Measurements from ENCODE around the gene KCTD2.

KCTD2 gene

DNA sequence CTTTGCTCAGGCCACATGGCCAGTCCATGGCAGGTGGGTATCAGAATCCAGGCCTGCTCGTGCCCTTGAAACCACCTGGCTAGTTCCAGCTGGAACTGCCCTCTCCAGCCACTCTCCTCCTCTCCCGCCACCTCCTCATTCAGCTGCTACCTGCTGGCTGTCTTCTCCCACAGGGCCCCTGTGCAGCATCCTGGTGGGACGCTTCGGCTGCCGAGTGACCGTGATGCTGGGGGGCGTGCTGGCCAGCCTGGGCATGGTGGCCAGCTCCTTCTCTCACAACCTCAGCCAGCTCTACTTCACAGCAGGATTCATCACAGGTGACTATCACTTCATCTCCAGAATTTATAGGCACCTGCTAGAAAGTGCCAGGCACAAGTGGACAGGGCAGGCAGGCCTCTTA is 50.8 kb downstream of the KCTD2 start:
- Histone ChIP-seq H3K27me3 (ENCODE audit: control insufficient read depth in 1 of 2, insufficient read depth in 2 of 2, low read length in 2 of 2) (no peaks in the 10 kb centered on the region), H3K4me3 (ENCODE audit: low read depth in 1 of 2, low read length in 2 of 2) (no peak overlapping the region), H3K9me3 (ENCODE audit: control insufficient read depth in 1 of 2, low read length in 2 of 2) (no peaks in the 10 kb centered on the region), H3K27ac (ENCODE audit: low read depth, low read length) (no peak overlapping the region), H3K36me3 (ENCODE audit: control insufficient read depth in 1 of 2, insufficient read depth in 2 of 2, low read length in 2 of 2) (peaks cover 0 to 29% of the 10 kb centered on the region in 2 donors), H3K9ac (ENCODE audit: low read depth in 1 of 2, low read length in 2 of 2) (no peak overlapping the region), H3K4me1 (ENCODE audit: control insufficient read depth in 1 of 2, insufficient read depth in 2 of 2, low read length in 2 of 2) (peaks cover 14 to 26% of the 10 kb centered on the region in 2 donors)

DNA sequence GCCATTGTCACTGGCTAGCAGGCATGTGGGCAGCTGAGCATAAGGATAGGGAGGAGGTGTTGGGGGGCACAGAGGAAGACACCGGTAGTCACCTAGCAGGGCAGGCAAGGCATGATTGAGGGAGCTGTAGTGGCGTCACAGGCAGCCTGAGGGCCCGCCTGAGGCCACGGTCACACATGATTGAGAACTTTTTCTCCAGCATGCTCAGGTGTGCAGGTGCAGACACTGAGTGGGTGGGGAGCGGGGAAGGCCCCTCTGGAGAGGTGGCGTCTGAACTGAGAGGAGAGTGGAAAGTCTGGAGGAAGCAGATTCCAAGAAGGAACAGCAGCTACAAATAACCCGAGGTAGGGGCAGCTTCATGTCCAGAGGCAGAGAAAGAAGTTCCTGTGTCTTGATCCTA is 51.8 kb downstream of the KCTD2 start:
- Histone ChIP-seq H3K27ac (ENCODE audit: low read depth, low read length) (no peak overlapping the region), H3K4me1 (ENCODE audit: control insufficient read depth in 1 of 2, insufficient read depth in 2 of 2, low read length in 2 of 2) (peaks cover 4 to 17% of the 10 kb centered on the region in 2 donors), H3K27me3 (ENCODE audit: control insufficient read depth in 1 of 2, insufficient read depth in 2 of 2, low read length in 2 of 2) (no peaks in the 10 kb centered on the region), H3K36me3 (ENCODE audit: control insufficient read depth in 1 of 2, insufficient read depth in 2 of 2, low read length in 2 of 2) (peaks cover 0 to 31% of the 10 kb centered on the region in 2 donors), H3K9me3 (ENCODE audit: control insufficient read depth in 1 of 2, low read length in 2 of 2) (no peaks in the 10 kb centered on the region), H3K4me3 (ENCODE audit: low read depth in 1 of 2, low read length in 2 of 2) (no peak overlapping the region), H3K9ac (ENCODE audit: low read depth in 1 of 2, low read length in 2 of 2) (no peak overlapping the region)

DNA sequence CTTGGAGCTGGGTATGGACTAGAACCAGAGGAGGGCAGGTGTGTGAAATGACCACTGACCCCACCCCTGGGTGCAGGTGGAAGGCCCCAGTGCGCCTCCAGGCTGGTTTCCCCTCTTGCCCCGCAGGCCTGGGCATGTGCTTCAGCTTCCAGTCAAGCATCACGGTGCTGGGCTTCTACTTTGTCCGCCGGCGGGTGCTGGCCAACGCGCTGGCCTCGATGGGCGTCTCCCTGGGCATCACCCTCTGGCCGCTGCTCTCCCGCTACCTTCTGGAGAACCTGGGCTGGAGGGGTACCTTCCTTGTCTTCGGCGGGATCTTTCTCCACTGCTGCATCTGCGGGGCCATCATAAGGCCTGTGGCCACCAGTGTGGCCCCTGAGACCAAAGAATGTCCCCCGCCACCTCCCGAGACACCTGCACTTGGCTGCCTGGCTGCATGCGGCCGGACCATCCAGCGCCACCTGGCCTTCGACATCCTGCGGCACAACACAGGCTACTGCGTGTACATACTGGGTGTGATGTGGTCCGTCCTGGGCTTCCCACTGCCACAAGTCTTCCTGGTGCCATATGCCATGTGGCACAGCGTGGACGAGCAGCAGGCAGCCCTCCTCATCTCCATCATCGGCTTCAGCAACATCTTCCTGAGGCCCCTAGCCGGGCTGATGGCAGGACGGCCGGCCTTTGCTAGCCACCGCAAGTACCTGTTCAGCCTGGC is 53.0 kb downstream of the KCTD2 start:
- Histone ChIP-seq H3K9ac (ENCODE audit: low read depth in 1 of 2, low read length in 2 of 2) (no peak overlapping the region), H3K36me3 (ENCODE audit: control insufficient read depth in 1 of 2, insufficient read depth in 2 of 2, low read length in 2 of 2) (peaks cover 0 to 34% of the 10 kb centered on the region in 2 donors), H3K4me3 (ENCODE audit: low read depth in 1 of 2, low read length in 2 of 2) (no peak overlapping the region), H3K4me1 (ENCODE audit: control insufficient read depth in 1 of 2, insufficient read depth in 2 of 2, low read length in 2 of 2) (peaks cover 0 to 8% of the 10 kb centered on the region in 2 donors), H3K27me3 (ENCODE audit: control insufficient read depth in 1 of 2, insufficient read depth in 2 of 2, low read length in 2 of 2) (no peaks in the 10 kb centered on the region), H3K9me3 (ENCODE audit: control insufficient read depth in 1 of 2, low read length in 2 of 2) (no peaks in the 10 kb centered on the region), H3K27ac (ENCODE audit: low read depth, low read length) (no peak overlapping the region)

DNA sequence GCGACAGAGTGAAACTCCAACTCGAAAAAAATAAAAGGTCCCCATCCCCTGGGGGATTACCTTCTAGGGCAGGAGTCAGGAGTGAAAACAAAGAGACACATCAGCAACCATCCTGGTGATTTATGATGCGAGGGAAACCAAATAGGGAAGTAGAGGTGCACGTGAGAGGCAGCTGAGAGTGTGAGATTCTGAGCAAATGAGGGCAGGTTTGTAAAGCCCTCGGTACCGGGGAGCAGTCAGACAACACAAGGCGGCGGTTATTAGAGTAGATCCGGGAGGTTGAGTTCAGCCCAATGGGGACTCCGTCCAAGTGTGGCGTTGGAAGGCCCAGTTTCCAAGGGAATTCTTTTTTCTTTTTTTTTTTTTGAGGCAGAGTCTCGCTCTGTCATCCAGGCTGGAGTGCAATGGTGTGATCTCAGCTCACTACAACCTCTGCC is 55.4 kb downstream of the KCTD2 start:
- Histone ChIP-seq H3K4me3 (ENCODE audit: low read depth in 1 of 2, low read length in 2 of 2) (no peak overlapping the region), H3K27me3 (ENCODE audit: control insufficient read depth in 1 of 2, insufficient read depth in 2 of 2, low read length in 2 of 2) (no peaks in the 10 kb centered on the region), H3K9me3 (ENCODE audit: control insufficient read depth in 1 of 2, low read length in 2 of 2) (no peaks in the 10 kb centered on the region), H3K27ac (ENCODE audit: low read depth, low read length) (no peak overlapping the region), H3K36me3 (ENCODE audit: control insufficient read depth in 1 of 2, insufficient read depth in 2 of 2, low read length in 2 of 2) (peaks cover 0 to 37% of the 10 kb centered on the region in 2 donors), H3K9ac (ENCODE audit: low read depth in 1 of 2, low read length in 2 of 2) (no peak overlapping the region), H3K4me1 (ENCODE audit: control insufficient read depth in 1 of 2, insufficient read depth in 2 of 2, low read length in 2 of 2) (no peaks in the 10 kb centered on the region)

DNA sequence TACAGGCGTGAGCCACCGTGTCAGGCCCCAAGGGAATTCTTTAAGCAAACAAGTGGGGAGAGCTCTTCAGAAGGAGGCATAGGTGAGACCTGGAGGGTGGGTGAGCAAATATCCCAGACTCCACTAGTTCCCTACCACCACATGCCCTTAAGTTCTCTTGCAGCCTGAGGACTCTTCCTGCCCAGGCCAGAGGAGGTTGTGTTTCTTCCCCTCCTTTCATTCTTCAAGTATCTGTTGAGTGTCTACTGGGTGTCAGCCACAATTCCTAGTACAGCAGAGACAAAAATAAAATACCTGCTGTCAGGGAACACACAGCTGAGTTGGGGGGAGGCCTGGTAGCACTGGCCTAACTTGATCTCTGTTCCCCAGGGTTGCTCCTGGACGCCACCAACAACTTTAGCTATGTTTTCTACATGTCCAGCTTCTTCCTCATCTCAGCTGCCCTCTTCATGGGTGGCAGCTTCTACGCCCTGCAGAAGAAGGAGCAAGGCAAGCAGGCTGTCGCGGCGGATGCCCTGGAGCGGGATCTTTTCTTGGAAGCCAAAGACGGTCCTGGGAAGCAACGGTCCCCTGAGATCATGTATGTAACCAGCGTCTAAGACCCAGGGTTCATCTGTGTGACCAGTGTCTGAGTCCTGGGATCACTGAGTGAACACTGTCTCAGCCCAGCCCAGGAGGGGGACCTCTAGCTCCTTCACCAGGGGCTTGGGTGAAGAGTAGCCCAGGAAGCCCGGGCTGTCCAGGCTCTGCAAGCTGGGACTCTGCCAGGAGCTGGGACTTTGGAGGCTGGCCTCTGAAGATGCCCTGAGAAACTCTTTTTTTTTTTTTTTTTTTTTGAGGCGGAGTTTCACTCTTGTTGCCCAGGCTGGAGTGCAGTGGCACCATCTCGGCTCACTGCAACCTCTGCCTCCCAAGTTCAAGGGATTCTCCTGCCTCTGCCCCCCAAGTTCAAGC is 56.9 kb downstream of the KCTD2 start:
- Histone ChIP-seq H3K27ac (ENCODE audit: low read depth, low read length) (no peak overlapping the region), H3K27me3 (ENCODE audit: control insufficient read depth in 1 of 2, insufficient read depth in 2 of 2, low read length in 2 of 2) (no peaks in the 10 kb centered on the region), H3K9me3 (ENCODE audit: control insufficient read depth in 1 of 2, low read length in 2 of 2) (no peaks in the 10 kb centered on the region), H3K4me1 (ENCODE audit: control insufficient read depth in 1 of 2, insufficient read depth in 2 of 2, low read length in 2 of 2) (peaks cover 0 to 2% of the 10 kb centered on the region in 2 donors), H3K36me3 (ENCODE audit: control insufficient read depth in 1 of 2, insufficient read depth in 2 of 2, low read length in 2 of 2) (peaks cover 0 to 22% of the 10 kb centered on the region in 2 donors), H3K9ac (ENCODE audit: low read depth in 1 of 2, low read length in 2 of 2) (no peak overlapping the region), H3K4me3 (ENCODE audit: low read depth in 1 of 2, low read length in 2 of 2) (no peak overlapping the region)

DNA sequence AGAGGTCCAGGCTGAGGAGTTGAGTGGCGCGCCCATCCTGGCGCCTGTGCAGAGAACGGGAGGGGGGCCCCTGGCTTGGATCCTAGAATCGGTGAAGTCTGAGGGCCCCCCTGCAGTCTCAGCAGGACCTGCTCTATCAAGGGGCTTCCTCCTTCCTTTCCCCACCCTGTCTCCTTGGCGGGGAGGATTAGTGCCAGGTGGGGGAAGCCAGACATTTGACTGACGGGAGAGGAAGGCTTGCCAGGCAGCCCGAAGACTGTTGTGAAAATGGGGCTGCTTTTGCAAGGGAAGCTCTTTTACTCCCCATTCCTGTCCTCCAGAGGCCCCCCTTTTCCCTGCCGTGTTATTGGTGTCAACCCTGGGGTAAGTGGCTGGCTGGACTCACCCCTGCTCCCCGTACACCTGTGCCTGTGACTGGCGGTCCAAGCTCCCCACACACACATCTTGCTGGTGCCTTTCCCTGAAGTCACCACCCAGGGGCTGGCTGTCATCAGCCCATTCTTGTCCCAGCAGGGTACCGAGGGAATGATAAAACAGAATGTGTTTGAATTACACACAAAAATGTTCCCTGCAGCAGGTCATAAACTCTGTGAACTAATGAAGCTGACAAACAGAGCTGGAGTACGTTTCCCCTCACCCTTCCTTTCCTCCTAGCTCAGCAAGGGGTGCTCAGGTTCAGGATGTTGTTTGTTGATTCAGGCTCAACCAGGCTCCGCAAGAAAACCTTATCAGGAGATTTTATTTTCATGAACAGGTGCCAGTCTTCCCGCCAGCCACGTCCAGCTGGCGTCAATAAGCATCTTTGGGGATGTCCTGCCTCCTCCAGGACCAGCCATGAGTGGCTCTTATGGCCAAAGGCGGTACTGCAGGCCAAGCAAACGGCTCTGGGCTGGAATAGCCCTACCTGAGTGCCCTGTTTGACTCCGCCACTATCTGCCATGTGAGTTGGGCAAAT is 58.4 kb downstream of the KCTD2 start:
- peaks cover 0 to 12% of the 10 kb centered on the region in 2 donors for H3K36me3 ChIP-seq (ENCODE audit: control insufficient read depth in 1 of 2, insufficient read depth in 2 of 2, low read length in 2 of 2)
- H3K27ac ChIP-seq (ENCODE audit: low read depth, low read length): peak overlapping the region; percentile 30
- H3K4me3 ChIP-seq (ENCODE audit: low read depth in 1 of 2, low read length in 2 of 2): no peak overlapping the region
- peaks cover under 1 to 8% of the 10 kb centered on the region in 2 donors for H3K4me1 ChIP-seq (ENCODE audit: control insufficient read depth in 1 of 2, insufficient read depth in 2 of 2, low read length in 2 of 2)
- no peaks in the 10 kb centered on the region for H3K9me3 ChIP-seq (ENCODE audit: control insufficient read depth in 1 of 2, low read length in 2 of 2)
- H3K27me3 ChIP-seq (ENCODE audit: control insufficient read depth in 1 of 2, insufficient read depth in 2 of 2, low read length in 2 of 2): no peaks in the 10 kb centered on the region
- H3K9ac ChIP-seq (ENCODE audit: low read depth in 1 of 2, low read length in 2 of 2): no peak overlapping the region

DNA sequence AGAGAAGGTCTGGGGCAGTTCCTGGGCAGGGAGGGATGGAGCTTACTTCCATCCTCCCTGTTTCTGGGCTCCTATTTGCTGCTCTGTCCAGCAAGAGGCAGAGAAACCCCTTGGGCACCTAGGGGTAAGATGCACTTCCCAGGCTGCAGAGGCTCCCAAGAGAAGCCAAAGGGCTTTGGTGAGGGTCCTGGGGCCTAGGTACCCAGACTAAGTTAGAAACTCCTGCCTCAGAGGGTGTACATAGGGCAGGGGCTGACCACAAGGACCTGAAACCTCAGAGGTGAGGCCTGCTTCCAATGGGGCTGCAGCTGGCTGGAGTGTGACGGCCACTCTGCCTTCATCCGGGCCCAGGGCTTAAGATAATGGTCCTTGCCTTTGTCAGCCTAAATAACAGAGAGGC is 61.2 kb downstream of the KCTD2 start:
- Histone ChIP-seq H3K4me3 (ENCODE audit: low read depth in 1 of 2, low read length in 2 of 2) (no peak overlapping the region), H3K36me3 (ENCODE audit: control insufficient read depth in 1 of 2, insufficient read depth in 2 of 2, low read length in 2 of 2) (peaks cover 0 to 9% of the 10 kb centered on the region in 2 donors), H3K27ac (ENCODE audit: low read depth, low read length) (no peak overlapping the region), H3K9ac (ENCODE audit: low read depth in 1 of 2, low read length in 2 of 2) (no peak overlapping the region), H3K27me3 (ENCODE audit: control insufficient read depth in 1 of 2, insufficient read depth in 2 of 2, low read length in 2 of 2) (no peaks in the 10 kb centered on the region), H3K9me3 (ENCODE audit: control insufficient read depth in 1 of 2, low read length in 2 of 2) (no peaks in the 10 kb centered on the region), H3K4me1 (ENCODE audit: control insufficient read depth in 1 of 2, insufficient read depth in 2 of 2, low read length in 2 of 2) (peaks cover 13 to 16% of the 10 kb centered on the region in 2 donors)

DNA sequence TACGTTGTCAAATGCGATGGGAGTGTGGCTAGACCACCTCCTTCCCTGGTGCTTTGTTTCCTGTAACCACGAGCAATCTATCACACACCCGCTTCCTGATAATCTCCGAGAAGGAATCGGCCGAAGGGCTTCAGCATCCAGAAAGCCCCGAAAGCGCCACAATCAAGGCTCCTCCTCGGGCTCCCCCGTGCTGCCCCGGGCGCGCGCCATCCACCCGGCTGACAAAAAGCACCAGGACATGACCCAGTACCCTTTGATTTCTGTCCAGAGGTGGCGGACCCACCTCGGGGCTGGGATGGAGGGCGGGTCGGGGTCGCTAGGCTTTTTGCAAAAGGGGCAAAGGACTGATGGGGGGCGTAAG is 62.0 kb downstream of the KCTD2 start:
- Histone ChIP-seq H3K27ac (ENCODE audit: low read depth, low read length) (no peak overlapping the region), H3K9ac (ENCODE audit: low read depth in 1 of 2, low read length in 2 of 2) (peak overlapping the region; percentile 76 to 80), H3K4me1 (ENCODE audit: control insufficient read depth in 1 of 2, insufficient read depth in 2 of 2, low read length in 2 of 2) (peaks cover 13 to 20% of the 10 kb centered on the region in 2 donors), H3K9me3 (ENCODE audit: control insufficient read depth in 1 of 2, low read length in 2 of 2) (no peaks in the 10 kb centered on the region), H3K36me3 (ENCODE audit: control insufficient read depth in 1 of 2, insufficient read depth in 2 of 2, low read length in 2 of 2) (peaks cover 0 to 5% of the 10 kb centered on the region in 2 donors), H3K27me3 (ENCODE audit: control insufficient read depth in 1 of 2, insufficient read depth in 2 of 2, low read length in 2 of 2) (no peaks in the 10 kb centered on the region), H3K4me3 (ENCODE audit: low read depth in 1 of 2, low read length in 2 of 2) (peak overlapping the region; percentile 86 to 94)

DNA sequence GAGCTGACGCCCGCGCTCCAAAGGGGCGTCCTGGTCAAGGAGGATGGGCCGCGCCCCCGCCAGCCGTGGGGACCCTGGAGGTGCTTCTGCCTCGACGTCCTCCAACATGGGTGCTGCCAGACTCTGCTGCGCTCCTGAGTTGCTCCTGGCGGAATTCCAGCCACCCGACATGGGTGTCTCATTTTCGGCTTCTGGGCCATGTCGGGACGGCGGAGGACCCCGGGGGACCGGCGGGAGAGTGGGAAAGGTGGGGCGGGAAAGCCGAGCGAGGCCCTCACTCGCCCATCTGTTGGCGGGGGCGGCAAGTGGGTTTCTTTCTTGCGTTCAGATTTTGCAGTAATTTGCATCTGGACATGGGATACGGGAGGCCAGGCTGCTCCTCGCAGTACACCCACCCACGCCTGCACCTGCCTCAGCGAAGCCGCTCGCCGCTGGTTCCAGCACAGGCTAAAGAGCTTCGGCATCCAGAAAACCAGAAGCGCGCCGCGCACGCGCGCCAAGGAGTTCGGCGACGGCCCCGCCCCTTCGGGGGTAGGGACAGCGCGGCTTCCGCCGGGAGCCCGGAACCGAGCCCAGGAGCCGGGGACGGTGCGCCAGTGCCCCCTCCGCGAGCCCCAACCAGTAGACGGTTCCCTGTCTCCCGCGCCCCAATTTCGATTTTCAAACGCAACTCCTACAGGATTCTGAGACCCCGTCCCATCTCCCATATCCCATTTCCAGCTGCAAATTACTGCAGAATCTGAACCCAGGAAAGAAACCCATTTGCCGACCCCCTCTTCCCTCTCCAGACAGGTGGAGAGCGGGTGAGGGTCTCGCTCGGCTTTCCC is 62.6 kb downstream of the KCTD2 start, which contains the start of gene ARMC7:
TSS of gene ARMC7 (plus strand) at position 563 of the 827 bp plus-strand sequence. CDS start 320 bp downstream, outside the sequence.
- Histone ChIP-seq H3K36me3 (ENCODE audit: control insufficient read depth in 1 of 2, insufficient read depth in 2 of 2, low read length in 2 of 2) (peaks cover 3% of the 10 kb centered on the region in 2 donors), H3K4me3 (ENCODE audit: low read depth in 1 of 2, low read length in 2 of 2) (peak within 1 kb of the TSS; percentile 86 to 94), H3K27ac (ENCODE audit: low read depth, low read length) (no peak within 1 kb of the TSS), H3K9me3 (ENCODE audit: control insufficient read depth in 1 of 2, low read length in 2 of 2) (no peaks in the 10 kb centered on the region), H3K27me3 (ENCODE audit: control insufficient read depth in 1 of 2, insufficient read depth in 2 of 2, low read length in 2 of 2) (no peaks in the 10 kb centered on the region), H3K4me1 (ENCODE audit: control insufficient read depth in 1 of 2, insufficient read depth in 2 of 2, low read length in 2 of 2) (peaks cover 16 to 23% of the 10 kb centered on the region in 2 donors), H3K9ac (ENCODE audit: low read depth in 1 of 2, low read length in 2 of 2) (peak within 1 kb of the TSS; percentile 78 to 80)
